T-cell (primary cell): ENCODE data around the gene PDLIM1. TPM values are rescaled to one million over a fixed set of nuclear protein-coding genes. Genes with fewer than 3 reads are reported as not detected.
A peak's percentile ranks its signal among the peaks of the same experiment; 100 is the strongest.

Source experiments
- ATAC-seq, 4 experiments: fragments of 200-7000 bp in 3 of 4; fragments of 150-1000 bp in 1 of 4; cut with Tn5 transposase; replicated peaks in 1 of 4; 1 replicate in 3 of 4; 2 replicates in 1 of 4; pipeline ENCODE4 v1.10.0; 2021; ENCODE audit warnings: moderate library complexity in 3 of 4, mild to moderate bottlenecking in 2 of 4, moderate number of reproducible peaks in 1 of 4
- CTCF ChIA-PET, 2 donors: fragments of 300-600 bp; sonication (Branson Sonifier 250); formaldehyde crosslinking; loops; one replicate each; lab custom pipeline; 2022; ENCODE audit warnings: antibody characterized with exemption in 2 of 2; lab: Charles Lee
- POLR2A ChIA-PET, 2 donors: fragments of 300-600 bp; sonication (Branson Sonifier 250); formaldehyde crosslinking; loops; one replicate each; lab custom pipeline; 2022; ENCODE audit warnings: antibody characterized with exemption in 2 of 2; lab: Charles Lee
- DNase-seq, 35 experiments: peaks; one replicate each; pipeline versions ENCODE4 v3.0.0 to v3.0.0-alpha.2; 2013 to 2023
- H3K27ac ChIP-seq: one replicate; pipeline ENCODE4 v1.5.1; 2013; ENCODE audit warnings: low read length
- H3K27me3 ChIP-seq, 2 experiments: replicated peaks in 1 of 2; 1 replicate in 1 of 2; 2 replicates in 1 of 2; pipeline versions ENCODE4 v1.6.1 to v1.7.0; 2013; ENCODE audit warnings: low read length in 1 of 2, mixed read lengths in 1 of 2; ENCODE audit not compliant: control insufficient read depth in 2 of 2, insufficient read depth in 2 of 2; ENCODE audit errors: extremely low read depth in 1 of 2
- H3K36me3 ChIP-seq, 2 donors: 1 replicate in 1 of 2; 2 replicates in 1 of 2; pipeline versions ENCODE4 v1.6.1 to v1.7.0; 2013; ENCODE audit warnings: low read length in 1 of 2; ENCODE audit not compliant: control insufficient read depth in 2 of 2, insufficient read depth in 1 of 2; ENCODE audit errors: extremely low read depth in 1 of 2
- H3K4me1 ChIP-seq, 2 experiments: 1 replicate in 1 of 2; 2 replicates in 1 of 2; pipeline versions ENCODE4 v1.6.1 to v1.7.0; 2013; ENCODE audit warnings: low read length in 2 of 2, mixed read lengths in 1 of 2; ENCODE audit not compliant: insufficient read depth in 2 of 2, control insufficient read depth in 1 of 2; ENCODE audit errors: extremely low read depth in 1 of 2
- H3K4me3 ChIP-seq, 2 donors: 1 replicate in 1 of 2; 2 replicates in 1 of 2; pipeline versions ENCODE4 v1.5.1 to v1.7.0; 2013; ENCODE audit warnings: mild to moderate bottlenecking in 2 of 2, low read length in 1 of 2, moderate library complexity in 1 of 2; ENCODE audit not compliant: control insufficient read depth in 1 of 2; ENCODE audit errors: extremely low read depth in 1 of 2
- H3K9me3 ChIP-seq: 2 replicates; pipeline ENCODE4 v1.7.0; 2013
- H3K27ac Mint-ChIP-seq, 2 donors: one replicate each; pipeline ENCODE4 v1.8.0; 2020 to 2021; ENCODE audit warnings: mild to moderate bottlenecking in 2 of 2, mixed read lengths in 2 of 2
- H3K27me3 Mint-ChIP-seq, 2 donors: one replicate each; pipeline ENCODE4 v1.8.0; 2021 to 2022; ENCODE audit warnings: mixed read lengths in 2 of 2
- H3K36me3 Mint-ChIP-seq: one replicate; pipeline ENCODE4 v1.8.0; 2021; ENCODE audit warnings: mixed read lengths
- H3K4me1 Mint-ChIP-seq, 3 donors: one replicate each; pipeline ENCODE4 v1.8.0; 2020 to 2022; ENCODE audit warnings: mixed read lengths in 3 of 3, mild to moderate bottlenecking in 1 of 3
- H3K4me3 Mint-ChIP-seq, 3 donors: one replicate each; pipeline ENCODE4 v1.8.0; 2020 to 2022; ENCODE audit warnings: mild to moderate bottlenecking in 3 of 3, mixed read lengths in 3 of 3, moderate library complexity in 3 of 3
- H3K9me3 Mint-ChIP-seq, 3 donors: one replicate each; pipeline ENCODE4 v1.8.0; 2020 to 2022; ENCODE audit warnings: mixed read lengths in 3 of 3
- WGBS: methylation state at CpG from one replicate; pipeline ENCODE4 v1.1.5; 2013; ENCODE audit warnings: missing lambda C conversion rate; ENCODE audit not compliant: insufficient coverage; 5-methylcytosine and 5-hydroxymethylcytosine counted together
- total RNA-seq, 35 experiments: library from RNA in 6 of 35; stranded (reverse) in 6 of 35; fragments of 120-200 nt in 1 of 35; gene quantifications; one replicate each; pipeline versions ENCODE4 v1.2.1 to v1.2.4 and lab custom pipeline; 2013 to 2026

Gene PDLIM1
- total RNA-seq, 5 donors from 2014 or later (not counting 1 experiment from before 2014, with no cell fraction given), result 4.2 to 9.7 (median 5.3) TPM

DNA sequence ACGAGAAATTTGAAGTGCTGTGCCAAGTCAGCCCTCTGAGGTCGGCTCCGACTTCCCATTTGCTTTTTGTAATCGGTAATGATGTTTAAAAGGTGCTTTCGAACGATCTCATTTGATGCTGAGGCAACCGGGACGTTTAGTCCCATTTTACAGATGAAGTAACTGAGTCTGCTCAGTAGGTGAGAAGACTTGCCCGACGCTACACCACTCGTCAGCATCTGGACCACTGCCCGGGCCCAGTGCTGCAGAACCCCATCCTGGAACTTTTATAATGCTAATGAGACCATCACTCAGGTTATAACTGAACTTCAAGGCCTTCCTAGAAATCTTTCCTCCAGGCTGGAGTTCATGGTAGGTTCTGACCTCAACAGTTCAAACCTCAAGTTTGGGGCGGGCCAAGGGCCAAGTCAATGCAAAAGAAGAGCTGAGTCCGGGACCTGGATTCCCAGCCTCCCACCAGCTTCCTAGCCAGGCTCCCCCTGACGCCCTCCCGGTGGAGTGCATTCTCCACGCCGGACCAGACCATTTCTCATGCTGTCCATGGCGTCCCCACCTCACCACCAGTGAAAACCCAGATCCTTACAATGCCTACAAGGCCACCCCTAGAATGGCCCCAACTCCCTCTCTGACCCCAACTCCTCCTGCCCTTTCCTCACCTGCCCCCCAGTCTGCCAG is 699 bp upstream of the PDLIM1 start:
- CTCF ChIA-PET, result interaction anchor here in 1 of 2 donors (0.6 kb wide), 1 partner anchor 78 kb away, joined by 3 read pairs; no protein-coding TSS in a partner anchor
- Mint-ChIP-seq H3K27me3 (peaks cover 39 to 43% of the 10 kb centered on the region in 2 donors), H3K36me3 (no peaks in the 10 kb centered on the region), H3K9me3 (no peaks in the 10 kb centered on the region), H3K4me1 (peaks cover 21 to 41% (median 23%) of the 10 kb centered on the region in 3 donors), H3K4me3 (peak overlapping the region; percentile 52 to 77 (median 68)), H3K27ac (peak overlapping the region in 1 of 2 donors; percentile 36)
- DNase-seq (no peak), ATAC-seq (no peak)
- Histone ChIP-seq H3K27me3 (peaks cover 0 to 36% of the 10 kb centered on the region in 2 experiments), H3K4me3 (peak overlapping the region; percentile 11 to 21), H3K4me1 (peaks cover 0 to 32% of the 10 kb centered on the region in 2 experiments), H3K9me3 (no peaks in the 10 kb centered on the region), H3K27ac (no peak overlapping the region), H3K36me3 (no peaks in the 10 kb centered on the region)
- POLR2A ChIA-PET, result no interaction called here
- 79% methylated on average over 15 of the region's 19 CpGs for WGBS

DNA sequence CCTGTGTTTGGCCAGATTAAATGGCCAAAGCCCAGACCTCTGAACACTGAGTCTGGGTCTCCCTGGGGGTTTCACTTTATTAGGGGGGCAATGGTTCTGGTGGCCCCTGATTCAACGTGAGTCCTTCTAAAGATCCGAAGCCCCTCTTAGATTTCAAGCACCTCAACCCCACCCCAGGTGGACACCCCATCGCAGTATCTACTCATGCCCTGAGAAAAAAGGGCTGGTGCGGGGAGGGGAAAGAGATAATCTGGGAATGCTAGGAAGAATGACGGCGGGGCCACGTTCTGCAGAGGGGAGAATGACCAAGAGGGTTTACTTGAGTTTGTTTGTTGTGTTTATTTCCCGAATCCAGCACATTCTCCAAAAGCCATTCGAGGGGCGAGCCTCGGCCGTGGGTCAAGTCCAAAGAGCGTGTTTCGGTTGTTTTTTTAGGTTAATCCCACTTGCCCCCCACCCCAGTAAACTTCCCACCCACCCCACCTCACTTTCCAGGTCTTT is 832 bp downstream of the PDLIM1 start:
- ChIA-PET CTCF (no interaction called here), POLR2A (no interaction called here)
- Mint-ChIP-seq H3K4me1 (peaks cover 13 to 32% (median 14%) of the 10 kb centered on the region in 3 donors), H3K4me3 (peak overlapping the region; percentile 58 to 77 (median 77)), H3K27me3 (peaks cover 39 to 43% of the 10 kb centered on the region in 2 donors), H3K9me3 (no peaks in the 10 kb centered on the region), H3K36me3 (no peaks in the 10 kb centered on the region), H3K27ac (no peak overlapping the region)
- Histone ChIP-seq H3K36me3 (no peaks in the 10 kb centered on the region), H3K9me3 (no peaks in the 10 kb centered on the region), H3K27ac (no peak overlapping the region), H3K27me3 (peaks cover 0 to 31% of the 10 kb centered on the region in 2 experiments), H3K4me1 (peaks cover 0 to 22% of the 10 kb centered on the region in 2 experiments), H3K4me3 (peak overlapping the region; percentile 46 to 64)
- no peak for ATAC-seq
- 98% methylated on average over 4 of the region's 14 CpGs for WGBS
- DNase-seq, result no peak

DNA sequence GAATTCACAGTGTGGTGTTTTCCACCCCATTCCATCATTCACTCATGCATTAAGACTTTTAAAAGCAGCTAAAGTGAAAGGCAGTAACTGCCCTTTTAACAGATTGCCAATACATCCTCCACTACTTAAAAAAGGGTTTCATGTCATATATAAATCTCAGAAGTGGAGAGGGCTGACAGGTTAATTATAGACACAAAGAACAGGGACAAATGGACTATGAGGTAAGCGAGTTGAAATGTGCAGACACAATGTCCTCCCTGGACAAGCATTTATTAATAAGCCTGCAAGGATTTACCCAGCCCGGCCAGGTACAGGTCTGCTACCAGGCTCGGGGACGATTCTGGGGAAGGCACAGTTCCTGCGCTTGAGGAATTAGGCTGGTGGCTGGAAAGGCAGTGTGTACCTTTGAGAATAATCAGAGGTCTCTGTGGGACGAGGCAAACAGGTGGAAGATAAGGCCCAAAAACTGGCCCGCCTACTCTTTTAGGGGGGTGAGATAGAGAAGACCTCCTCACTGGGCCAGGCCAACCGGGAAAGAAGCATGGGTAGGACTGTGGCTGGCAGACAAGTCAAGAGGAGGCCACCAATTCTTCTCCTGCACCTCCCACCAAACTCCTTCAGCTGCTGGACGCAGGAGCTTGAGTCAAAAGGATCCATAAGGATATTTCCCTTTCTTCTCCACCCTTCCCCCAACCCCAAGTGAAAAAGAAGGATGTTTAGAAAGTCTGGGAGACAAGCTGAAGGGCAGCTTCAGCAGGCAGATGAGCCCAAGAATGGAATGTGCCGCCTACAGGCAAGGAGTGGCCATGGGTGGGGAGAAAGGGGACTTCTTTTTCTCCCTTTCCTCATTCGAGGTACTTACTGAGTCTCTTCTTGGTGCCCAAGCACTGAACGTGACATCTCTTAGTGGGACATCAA is 1.5 kb downstream of the PDLIM1 start:
- Mint-ChIP-seq H3K9me3 (no peaks in the 10 kb centered on the region), H3K27me3 (peaks cover 35 to 41% of the 10 kb centered on the region in 2 donors), H3K4me1 (peaks cover 7 to 26% (median 9%) of the 10 kb centered on the region in 3 donors), H3K36me3 (no peaks in the 10 kb centered on the region), H3K27ac (no peak overlapping the region), H3K4me3 (peak overlapping the region; percentile 14 to 77 (median 77))
- ChIA-PET CTCF (no interaction called here), POLR2A (no interaction called here)
- H3K4me1 ChIP-seq, result peaks cover 0 to 20% of the 10 kb centered on the region in 2 experiments
- no peaks in the 10 kb centered on the region for H3K9me3 ChIP-seq
- DNase-seq (no peak), ATAC-seq (no peak)
- no peaks in the 10 kb centered on the region for H3K36me3 ChIP-seq
- no peak overlapping the region for H3K27ac ChIP-seq
- no peak overlapping the region for H3K4me3 ChIP-seq
- 100% methylated on average over 6 of the region's 12 CpGs for WGBS
- H3K27me3 ChIP-seq, result peaks cover 0 to 31% of the 10 kb centered on the region in 2 experiments

DNA sequence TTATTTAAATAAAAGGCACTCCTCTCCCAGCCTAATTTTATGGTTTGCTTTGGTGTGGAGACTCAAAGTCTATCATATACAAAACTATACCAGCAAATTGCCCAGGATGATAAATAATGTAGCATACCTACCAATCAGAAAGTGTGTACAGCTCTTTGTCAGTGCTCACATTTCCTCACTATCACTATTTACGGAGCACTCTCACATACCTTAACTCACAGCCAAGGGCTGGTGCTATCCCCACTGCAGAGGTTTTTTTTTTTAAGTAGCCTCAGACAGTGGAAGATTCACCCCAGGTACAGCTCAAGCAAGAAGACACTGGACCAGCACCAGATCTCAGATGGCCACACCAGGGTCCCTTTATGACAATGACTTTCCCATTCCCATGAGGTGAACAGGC is 2.5 kb downstream of the PDLIM1 start:
- no peaks in the 10 kb centered on the region for H3K9me3 ChIP-seq
- no peak for DNase-seq
- Mint-ChIP-seq H3K27ac (no peak overlapping the region), H3K4me1 (peaks cover 7 to 19% (median 9%) of the 10 kb centered on the region in 3 donors), H3K36me3 (no peaks in the 10 kb centered on the region), H3K9me3 (no peaks in the 10 kb centered on the region), H3K27me3 (peaks cover 35 to 41% of the 10 kb centered on the region in 2 donors), H3K4me3 (no peak overlapping the region)
- ChIA-PET POLR2A (no interaction called here), CTCF (interaction anchor here in 1 of 2 donors (0.6 kb wide), 1 partner anchor 761 kb away, joined by 5 read pairs; no protein-coding TSS in a partner anchor)
- peaks cover 0 to 31% of the 10 kb centered on the region in 2 experiments for H3K27me3 ChIP-seq
- no peaks in the 10 kb centered on the region for H3K36me3 ChIP-seq
- H3K4me3 ChIP-seq, result no peak overlapping the region
- ATAC-seq, result no peak
- H3K27ac ChIP-seq, result no peak overlapping the region
- peaks cover 0 to 20% of the 10 kb centered on the region in 2 experiments for H3K4me1 ChIP-seq
- WGBS, result 100% methylated on average over 1 of the region's 1 CpG

DNA sequence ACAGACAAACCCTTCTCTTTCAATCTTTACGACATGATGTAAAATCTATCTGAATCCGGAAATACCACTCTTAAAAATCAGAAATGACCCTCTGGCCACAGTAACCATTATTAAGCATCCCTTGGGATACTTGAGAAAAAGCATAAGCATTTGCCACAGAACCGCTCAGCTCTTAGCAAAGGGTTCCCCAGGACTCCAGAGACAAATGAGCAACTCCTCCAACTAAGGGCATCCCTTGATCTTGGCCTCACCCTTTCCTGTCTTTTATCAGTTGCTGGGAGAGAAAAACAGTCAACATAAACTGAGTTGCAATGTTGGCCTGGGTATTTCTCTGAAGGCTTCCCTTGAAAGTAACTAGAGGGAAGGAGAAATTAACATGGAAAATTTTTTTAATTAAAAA is 3.5 kb downstream of the PDLIM1 start:
- H3K4me3 ChIP-seq, result no peak overlapping the region
- Mint-ChIP-seq H3K4me3 (no peak overlapping the region), H3K27ac (no peak overlapping the region), H3K4me1 (peaks cover 7 to 18% (median 9%) of the 10 kb centered on the region in 3 donors), H3K9me3 (no peaks in the 10 kb centered on the region), H3K27me3 (peaks cover 28 to 35% of the 10 kb centered on the region in 2 donors), H3K36me3 (no peaks in the 10 kb centered on the region)
- WGBS, result 88% methylated on average over 2 of the region's 3 CpGs
- no peaks in the 10 kb centered on the region for H3K36me3 ChIP-seq
- ChIA-PET POLR2A (no interaction called here), CTCF (interaction anchor here in 1 of 2 donors (0.7 kb wide), 1 partner anchor 1527 kb away, joined by 3 read pairs; no protein-coding TSS in a partner anchor)
- peaks cover 0 to 20% of the 10 kb centered on the region in 2 experiments for H3K4me1 ChIP-seq
- peaks cover 0 to 31% of the 10 kb centered on the region in 2 experiments for H3K27me3 ChIP-seq
- DNase-seq, result no peak
- H3K9me3 ChIP-seq, result no peaks in the 10 kb centered on the region
- H3K27ac ChIP-seq, result no peak overlapping the region
- no peak for ATAC-seq

DNA sequence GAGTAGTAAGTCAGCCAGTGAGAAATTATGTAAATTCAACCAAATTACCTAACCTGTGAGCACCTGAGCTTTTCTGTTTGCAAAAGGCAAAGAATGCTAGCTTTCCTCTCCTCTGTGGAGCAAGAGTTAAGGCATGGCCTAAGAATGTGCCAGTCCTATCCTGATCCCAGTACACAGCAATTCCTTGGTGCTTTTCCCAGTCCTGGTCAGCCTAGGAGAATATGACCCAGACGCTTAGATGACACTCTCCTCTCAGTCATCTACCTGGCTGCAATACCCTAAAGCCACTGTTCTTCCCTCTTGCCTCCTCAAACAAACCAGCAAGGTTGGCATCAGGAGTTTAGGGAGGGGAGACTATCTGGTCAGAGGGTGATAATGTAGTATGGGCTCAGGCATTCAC is 4.1 kb downstream of the PDLIM1 start:
- Mint-ChIP-seq H3K27me3 (peaks cover 24 to 32% of the 10 kb centered on the region in 2 donors), H3K4me1 (peaks cover 5 to 16% (median 9%) of the 10 kb centered on the region in 3 donors), H3K36me3 (no peaks in the 10 kb centered on the region), H3K27ac (no peak overlapping the region), H3K9me3 (no peaks in the 10 kb centered on the region), H3K4me3 (no peak overlapping the region)
- ATAC-seq, result no peak
- peaks cover 0 to 25% of the 10 kb centered on the region in 2 experiments for H3K27me3 ChIP-seq
- no peaks in the 10 kb centered on the region for H3K9me3 ChIP-seq
- no CpG with 5 or more reads among the region's 1 CpG for WGBS
- H3K27ac ChIP-seq, result no peak overlapping the region
- no peak for DNase-seq
- H3K36me3 ChIP-seq, result no peaks in the 10 kb centered on the region
- CTCF ChIA-PET, result interaction anchor here (0.6 to 0.7 kb wide), 2 partner anchors 103 to 1527 kb away, joined by 3 read pairs; no protein-coding TSS in a partner anchor
- H3K4me1 ChIP-seq, result peaks cover 0 to 20% of the 10 kb centered on the region in 2 experiments
- H3K4me3 ChIP-seq, result no peak overlapping the region
- POLR2A ChIA-PET, result no interaction called here
